ENCODE data around the gene COL4A4. TPM values are rescaled to one million over a fixed set of nuclear protein-coding genes. Genes with fewer than 3 reads are reported as not detected.

Gene COL4A4
- total and polyA plus RNA-seq, 2 of the 4 experiments (the other 2 are of a cell fraction) = 0.02 TPM; not detected in 1

DNA sequence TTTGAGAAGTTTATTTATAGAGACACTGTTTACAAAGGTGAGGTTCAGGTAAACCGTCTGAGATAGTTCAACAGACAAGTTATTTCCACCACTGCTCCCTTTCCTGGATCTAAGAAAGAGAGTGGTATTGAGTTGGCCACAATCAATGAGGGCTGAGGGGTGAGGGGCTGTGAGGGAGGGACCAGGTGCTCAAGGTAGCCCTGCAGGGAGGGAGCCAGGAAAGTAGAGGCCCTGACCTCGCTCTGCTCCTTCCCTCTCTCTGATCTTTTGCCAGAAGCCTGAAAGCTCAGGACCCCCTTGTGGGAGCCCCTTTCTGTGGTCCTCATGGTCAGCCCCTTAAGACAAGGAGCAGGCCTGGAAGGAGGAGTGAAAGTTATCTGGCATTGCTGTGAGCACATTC lies 30.2 kb upstream of the COL4A4 start:
- H2AFZ ChIP-seq (replicated peaks; ENCODE audit: low read length, poor library complexity) = no peak overlapping the region
- H4K5ac ChIP-seq (ENCODE audit: low read depth, low read length) = no peak overlapping the region
- in situ Hi-C loops (cut with MboI; ENCODE audit: low sequenced_read_pairs) = no loop called here
- H3K14ac ChIP-seq (replicated peaks; ENCODE audit: low read depth, low read length) = no peak overlapping the region
- no peak overlapping the region for H3K4me2 ChIP-seq (ENCODE audit: low read depth, low read length)
- dilution Hi-C loops (cut with HindIII; ENCODE audit: low sequenced_read_pairs, unreplicated experiment) = no loop called here
- TF ChIP-seq, protein P1, sequence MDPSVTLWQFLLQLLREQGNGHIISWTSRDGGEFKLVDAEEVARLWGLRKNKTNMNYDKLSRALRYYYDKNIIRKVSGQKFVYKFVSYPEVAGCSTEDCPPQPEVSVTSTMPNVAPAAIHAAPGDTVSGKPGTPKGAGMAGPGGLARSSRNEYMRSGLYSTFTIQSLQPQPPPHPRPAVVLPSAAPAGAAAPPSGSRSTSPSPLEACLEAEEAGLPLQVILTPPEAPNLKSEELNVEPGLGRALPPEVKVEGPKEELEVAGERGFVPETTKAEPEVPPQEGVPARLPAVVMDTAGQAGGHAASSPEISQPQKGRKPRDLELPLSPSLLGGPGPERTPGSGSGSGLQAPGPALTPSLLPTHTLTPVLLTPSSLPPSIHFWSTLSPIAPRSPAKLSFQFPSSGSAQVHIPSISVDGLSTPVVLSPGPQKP (IDR thresholded peaks at IDR 0.05; ENCODE audit: borderline replicate concordance, low read depth, low read length) = no peak
- TF ChIP-seq CHD1 (IDR thresholded peaks at IDR 0.05; ENCODE audit: low read depth, low read length) (no peak), RAD21 (IDR thresholded peaks at IDR 0.05; ENCODE audit: low read length) (no peak), RCOR1 (IDR thresholded peaks at IDR 0.05; ENCODE audit: insufficient replicate concordance, low read length) (no peak), POLR2A (IDR thresholded peaks at IDR 0.05; ENCODE audit: low read depth, low read length) (no peak), CEBPB (IDR thresholded peaks at IDR 0.05; ENCODE audit: low read depth, low read length) (no peak), MAZ (IDR thresholded peaks at IDR 0.05; ENCODE audit: borderline replicate concordance, low read depth, low read length) (no peak), MXI1 (IDR thresholded peaks at IDR 0.05; ENCODE audit: borderline replicate concordance, low read depth, low read length) (no peak)
- DNase-seq = no peak
- ChIA-PET CTCF (no interaction called here), POLR2A (ENCODE audit: unreplicated experiment) (no interaction called here)
- H3K4me3 ChIP-seq (ENCODE audit: insufficient read depth, low read depth, low read length) = no peak overlapping the region
- no peaks in the 10 kb centered on the region for H3K79me1 ChIP-seq (ENCODE audit: low read depth in 1 of 2, low read length in 2 of 2)
- H3K4me1 ChIP-seq (ENCODE audit: control insufficient read depth, insufficient read depth, low read length) = no peaks in the 10 kb centered on the region
- no peaks in the 10 kb centered on the region for H4K20me1 ChIP-seq (ENCODE audit: insufficient read depth, low read length)
- WGBS, 2 experiments (ENCODE audit: extremely low coverage in 2 of 2, insufficient read length in 1 of 2) = no CpG with 5 or more reads among the region's 2 CpGs
- no peaks in the 10 kb centered on the region for H3K27me3 ChIP-seq (ENCODE audit: control insufficient read depth, insufficient read depth, low read length)
- H3K9ac ChIP-seq (ENCODE audit: low read depth, low read length) = no peak overlapping the region
- H3K27ac ChIP-seq (ENCODE audit: insufficient read depth, low read length) = no peak overlapping the region
- BruUV-seq (replicated peaks) = no TSS peak
- no peak overlapping the region for H2BK120ac ChIP-seq (ENCODE audit: low read depth, low read length)
- H2BK15ac ChIP-seq (ENCODE audit: low read depth, low read length) = no peak overlapping the region
- H3K56ac ChIP-seq (ENCODE audit: extremely low read depth, insufficient read depth, low read length) = no peak overlapping the region
- no peak overlapping the region for H3K23ac ChIP-seq (ENCODE audit: low read depth, low read length)
- H4K8ac ChIP-seq (ENCODE audit: low read depth in 2 of 2, low read length in 2 of 2) = no peak overlapping the region
- no peak overlapping the region for H2AK9ac ChIP-seq (replicated peaks; ENCODE audit: low read depth, low read length, poor library complexity)
- H3K36me3 ChIP-seq (ENCODE audit: control insufficient read depth, insufficient read depth, low read length) = no peaks in the 10 kb centered on the region
- H3K9me1 ChIP-seq (ENCODE audit: insufficient read depth, low read length) = no peaks in the 10 kb centered on the region
- intact Hi-C loops (cut with micrococcal nuclease) = no loop called here
- no peak overlapping the region for H3K18ac ChIP-seq (ENCODE audit: low read depth, low read length)
- no peaks in the 10 kb centered on the region for H3K9me3 ChIP-seq (ENCODE audit: control insufficient read depth, insufficient read depth, low read length)
- no peak overlapping the region for H3K4ac ChIP-seq (ENCODE audit: low read depth, low read length)
- H2AK5ac ChIP-seq (ENCODE audit: low read depth, low read length) = no peak overlapping the region
- no peak overlapping the region for H2BK5ac ChIP-seq (ENCODE audit: low read depth, low read length, poor library complexity, severe bottlenecking)
- no peak overlapping the region for H2BK20ac ChIP-seq (ENCODE audit: low read depth, low read length)
- H4K91ac ChIP-seq (ENCODE audit: insufficient read depth, low read depth, low read length) = no peak overlapping the region
- ATAC-seq (ENCODE audit: low read depth) = no peak
